K562 (cell line): ENCODE measurements around the gene CDADC1. TPM values are rescaled to one million over a fixed set of nuclear protein-coding genes. Genes with fewer than 3 reads are reported as not detected.

Experiments used
- ATAC-seq: fragments of 200-7000 bp; cut with Tn5 transposase; 3 replicates; pipeline ENCODE4 v1.9.1; 2020; ENCODE audit warnings: moderate library complexity
- BruUV-seq: library from RNA; stranded (reverse); fragments of 400-500 nt; replicated peaks from 2 replicates; lab custom pipeline; 2021; lab: Mats Ljungman, UMichigan
- CTCF ChIA-PET: fragments of 300-600 bp; formaldehyde crosslinking; extraction: SDS; loops from one replicate; lab custom pipeline; 2021; ENCODE audit warnings: low intra/inter-chr PET ratio; lab: Yijun Ruan, JAX
- POLR2A ChIA-PET: fragments of 300-600, 350-650 bp; sonication (Branson Sonifier 250); formaldehyde crosslinking; extraction: SDS; loops from one replicate; lab custom pipeline; 2021; ENCODE audit warnings: antibody characterized with exemption, inconsistent platforms; lab: Yijun Ruan, JAX
- DNase-seq, 4 experiments: peaks; one replicate each; pipeline versions ENCODE4 v3.0.0 to v3.0.0-alpha.2; 2011 to 2018; ENCODE audit warnings: low spot score in 3 of 4, mixed read lengths in 3 of 4; ENCODE audit errors: extremely low read depth in 1 of 4
- FAIRE-seq: peaks from 2 replicates; lab custom pipeline; 2011; peaks lifted over from hg19 to GRCh38; lab: Jason Lieb, UNC
- H2AFZ ChIP-seq: 2 replicates; pipeline ENCODE4 v1.6.0; 2011; ENCODE audit warnings: low read depth, low read length, control low read depth, inconsistent platforms
- H3K27ac ChIP-seq: fragments of 200-600 bp; 3 replicates; pipeline ENCODE4 v1.8.0; 2011; ENCODE audit warnings: low read depth, mild to moderate bottlenecking, control low read depth, inconsistent platforms, low read length, moderate library complexity, mixed read lengths; ENCODE audit errors: extremely low read depth
- H3K27me3 ChIP-seq, 2 experiments: fragments of 300-600 bp in 1 of 2; 2 replicates in 1 of 2; 3 replicates in 1 of 2; pipeline versions ENCODE4 v1.6.0 to v1.8.0; 2011; ENCODE audit warnings: inconsistent platforms in 2 of 2, low read length in 2 of 2, mild to moderate bottlenecking in 1 of 2, mixed read lengths in 1 of 2, moderate library complexity in 1 of 2; ENCODE audit not compliant: control insufficient read depth in 2 of 2, insufficient read depth in 2 of 2
- H3K36me3 ChIP-seq: fragments of 300-600 bp; 3 replicates; pipeline ENCODE4 v1.8.0; 2011; ENCODE audit warnings: mild to moderate bottlenecking, low read length, inconsistent platforms; ENCODE audit not compliant: control insufficient read depth, insufficient read depth
- H3K4me1 ChIP-seq, 2 experiments: fragments of 200-600 bp in 1 of 2; replicated peaks in 1 of 2; 2 replicates in 1 of 2; 3 replicates in 1 of 2; pipeline versions ENCODE4 v1.5.1 to v1.8.0; 2011; ENCODE audit warnings: inconsistent platforms in 2 of 2, low read length in 2 of 2, mild to moderate bottlenecking in 1 of 2, mixed read lengths in 1 of 2, moderate library complexity in 1 of 2; ENCODE audit not compliant: control insufficient read depth in 2 of 2, insufficient read depth in 2 of 2
- H3K4me2 ChIP-seq: 2 replicates; pipeline ENCODE4 v1.6.1; 2011; ENCODE audit warnings: low read length, control low read depth, inconsistent platforms, mixed read lengths; ENCODE audit not compliant: insufficient read depth
- H3K4me3 ChIP-seq: fragments of 200-600 bp; sonication (generic), shearing (Covaris generic); 2 replicates; pipeline ENCODE4 v1.5.1; 2016; ENCODE audit warnings: control low read depth, inconsistent platforms
- H3K79me2 ChIP-seq: fragments of 200-600 bp; 3 replicates; pipeline ENCODE4 v1.8.0; 2011; ENCODE audit warnings: low read length, inconsistent platforms; ENCODE audit not compliant: control insufficient read depth, insufficient read depth
- H3K9ac ChIP-seq, 2 experiments: 2 replicates each; pipeline versions ENCODE4 v1.6.0 to v1.6.1; 2011; ENCODE audit warnings: low read depth in 2 of 2, low read length in 2 of 2, control low read depth in 1 of 2, inconsistent platforms in 1 of 2, mild to moderate bottlenecking in 1 of 2, mixed read lengths in 1 of 2; ENCODE audit not compliant: insufficient read depth in 1 of 2
- H3K9me1 ChIP-seq: one replicate; pipeline ENCODE4 v1.6.0; 2011; ENCODE audit warnings: inconsistent platforms, mild to moderate bottlenecking, low read length, moderate library complexity; ENCODE audit not compliant: control insufficient read depth, insufficient read depth
- H3K9me3 ChIP-seq: replicated peaks from 2 replicates; pipeline ENCODE4 v1.5.1; 2011; ENCODE audit warnings: low read depth, low read length, inconsistent platforms; ENCODE audit not compliant: control insufficient read depth, insufficient read depth
- H4K20me1 ChIP-seq: replicated peaks from 2 replicates; pipeline ENCODE4 v1.6.1; 2011; ENCODE audit warnings: low read length, inconsistent platforms, mixed read lengths; ENCODE audit not compliant: control insufficient read depth, insufficient read depth
- ARID2 ChIP-seq: fragments of 450-650 bp; IDR thresholded peaks from 2 replicates; pipeline ENCODE4 v1.6.1; 2017; ENCODE audit warnings: antibody characterized with exemption, mild to moderate bottlenecking
- BRD4 ChIP-seq: fragments of 200-600 bp; sonication (generic); IDR thresholded peaks from 2 replicates; pipeline ENCODE4 v1.6.1; 2017; ENCODE audit warnings: inconsistent platforms
- BRF2 ChIP-seq: IDR thresholded peaks from 3 replicates; pipeline ENCODE4 v1.6.1; 2011; ENCODE audit warnings: borderline replicate concordance, mild to moderate bottlenecking; ENCODE audit not compliant: insufficient read length, insufficient read depth
- CBX2 ChIP-seq: fragments of 200-600 bp; sonication (generic); IDR thresholded peaks from one replicate; pipeline ENCODE4 v1.6.1; 2012; ENCODE audit warnings: mild to moderate bottlenecking, low read length, inconsistent platforms; ENCODE audit not compliant: insufficient read depth, poor library complexity, severe bottlenecking
- E4F1 ChIP-seq: fragments of 250-450 bp; sonication (Bioruptor Pico); IDR thresholded peaks from 2 replicates; pipeline ENCODE4 v1.5.0; 2021; ENCODE audit warnings: mild to moderate bottlenecking, borderline replicate concordance
- EP400 ChIP-seq: fragments of 450-650 bp; IDR thresholded peaks from 2 replicates; pipeline ENCODE4 v1.6.1; 2017; ENCODE audit warnings: antibody characterized with exemption, mild to moderate bottlenecking, moderate library complexity
- ETV5 ChIP-seq: sonication (generic); formaldehyde crosslinking; IDR thresholded peaks from 2 replicates; pipeline ENCODE4 v1.4.0; 2020; ENCODE audit warnings: low read depth, mild to moderate bottlenecking, missing genetic modification reagents
- FOS ChIP-seq: IDR thresholded peaks from 3 replicates; pipeline ENCODE4 v1.6.1; 2011; ENCODE audit not compliant: insufficient read length; ENCODE audit errors: extremely low read depth
- GABPB1 ChIP-seq: sonication (generic); formaldehyde crosslinking; IDR thresholded peaks from 2 replicates; pipeline ENCODE4 v1.8.0; 2022; ENCODE audit warnings: mild to moderate bottlenecking, missing genetic modification reagents
- KAT2B ChIP-seq: IDR thresholded peaks from one replicate; pipeline ENCODE4 v1.6.1; 2012; ENCODE audit warnings: low read depth, mild to moderate bottlenecking, control low read depth, inconsistent platforms, low read length, moderate library complexity
- KLF16 ChIP-seq: IDR thresholded peaks from 2 replicates; pipeline ENCODE4 v1.6.1; 2016; ENCODE audit warnings: antibody characterized with exemption
- MYBL2 ChIP-seq, 2 experiments: fragments of 450-650 bp in 1 of 2; sonication (generic) in 1 of 2; formaldehyde crosslinking in 1 of 2; IDR thresholded peaks; 2 replicates each; pipeline versions ENCODE4 v1.6.1 to v1.8.1; 2017 to 2022; ENCODE audit warnings: borderline replicate concordance in 1 of 2, inconsistent platforms in 1 of 2, low read depth in 1 of 2, mild to moderate bottlenecking in 1 of 2, missing genetic modification reagents in 1 of 2, moderate library complexity in 1 of 2
- SMARCE1 ChIP-seq: fragments of 450-650 bp; IDR thresholded peaks from 2 replicates; pipeline ENCODE4 v1.7.1; 2016; ENCODE audit warnings: mild to moderate bottlenecking
- TAF7 ChIP-seq: fragments of 450-650 bp; IDR thresholded peaks from 2 replicates; pipeline ENCODE4 v1.6.1; 2016; ENCODE audit warnings: missing genetic modification characterization, missing compliant biosample characterization
- ZFP1 ChIP-seq: fragments of 450-650 bp; formaldehyde crosslinking; IDR thresholded peaks from 2 replicates; pipeline ENCODE4 v1.4.0; 2020; ENCODE audit warnings: mild to moderate bottlenecking, mixed read lengths
- ZNF280B ChIP-seq: fragments of 250-450 bp; sonication (Bioruptor Pico); IDR thresholded peaks from 2 replicates; pipeline ENCODE4 v1.5.1; 2021; ENCODE audit warnings: mild to moderate bottlenecking
- WGBS: fragments of 100-300 bp; shearing (Covaris generic); methylation state at CpG from one replicate; pipeline ENCODE4 v1.1.6; 2016; ENCODE audit warnings: low coverage, mixed read lengths; ENCODE audit not compliant: insufficient coverage; ENCODE audit errors: missing lambda C conversion rate; 5-methylcytosine and 5-hydroxymethylcytosine counted together
- in situ Hi-C: fragments of 300-500 bp; cut with MboI; formaldehyde crosslinking; loops from 4 replicates; pipeline ENCODE4 v1.15.0; 2018; ENCODE audit warnings: inconsistent platforms, mixed read lengths
- intact Hi-C: fragments of 100-400 bp; cut with micrococcal nuclease; formaldehyde crosslinking; loops from 2 replicates; pipeline ENCODE4 v1.14.2; 2022
- polyA plus RNA-seq, 8 experiments: library from polyadenylated mRNA; depleted of rRNA in 4 of 8; stranded (reverse) in 5 of 8; unstranded in 3 of 8; fragments of >200 nt; fragmentation: Nextera tagmentation in 2 of 8; fragmentation: Illumina TruSeq in 1 of 8; extraction: Ambion mirVana in 2 of 8; extraction: Trizol in 1 of 8; gene quantifications; 2 replicates each; pipeline versions ENCODE4 v1.2.1 to v1.2.3, GENCODE V29; 2011 to 2014; ENCODE audit warnings: inconsistent platforms in 1 of 8, missing spikeins in 1 of 8
- total RNA-seq, 7 experiments: library from RNA; depleted of rRNA in 6 of 7; stranded (reverse); fragments of >200 nt in 6 of 7; fragmentation: Illumina TruSeq in 2 of 7; extraction: Trizol in 2 of 7; gene quantifications; 2 replicates each; pipeline versions ENCODE4 v1.2.1 to v1.2.3, GENCODE V29; 2011 to 2021; ENCODE audit warnings: low replicate concordance in 1 of 7
- TF ChIP-seq, protein P1 (sequence below): fragments of 250-450 bp; sonication (Bioruptor Pico); IDR thresholded peaks from 2 replicates; pipeline ENCODE4 v1.8.0; 2021; ENCODE audit warnings: mild to moderate bottlenecking, moderate library complexity

CDADC1 gene
- total and polyA plus RNA-seq, 9 of the 15 experiments (the other 6 are each of a cell fraction or from before 2014, with no cell fraction given), result 4.1 to 11.8 (median 6.3) TPM

- no TSS peak for BruUV-seq
- Histone ChIP-seq H3K9ac (no peak overlapping the region), H3K36me3 (no peaks in the 10 kb centered on the region), H3K79me2 (no peaks in the 10 kb centered on the region), H3K4me3 (no peak overlapping the region), H3K27ac (no peak overlapping the region), H3K4me2 (no peak overlapping the region), H3K9me1 (no peaks in the 10 kb centered on the region), H3K27me3 (no peaks in the 10 kb centered on the region), H3K9me3 (no peaks in the 10 kb centered on the region), H4K20me1 (no peaks in the 10 kb centered on the region), H2AFZ (no peak overlapping the region), H3K4me1 (peaks cover 0 to 6% of the 10 kb centered on the region in 2 experiments; a peak in 3 of 5 replicates)
- intact Hi-C loops, result no loop called here
- in situ Hi-C loops, result loop anchor here (5.0 to 10.0 kb wide), 2 partner anchors 127 to 305 kb away; no protein-coding TSS in a partner anchor
- WGBS, result 65% methylated on average over 6 of the region's 6 CpGs
- ChIA-PET CTCF (no interaction called here), POLR2A (interaction anchor here (0.7 kb wide), 1 partner anchor 57 kb away, joined by 3 read pairs; no protein-coding TSS in a partner anchor)
- no peak for FAIRE-seq
- DNase-seq, result no peak
- no peak for ATAC-seq
- TF ChIP-seq GABPB1 (no peak), KAT2B (no peak), TAF7 (tag) (no peak), BRD4 (no peak), EP400 (no peak), CBX2 (no peak), ETV5 (CRISPR knock-in tag) (no peak), MYBL2 (IDR thresholded peaks at IDR 0.05; ENCODE audit: low read depth) (no peak), MYBL2 (CRISPR knock-in tag; IDR thresholded peaks at IDR 0.05; ENCODE audit: borderline replicate concordance) (no peak), BRF2 (no peak), E4F1 (no peak), FOS (no peak), ZNF280B (CRISPR knock-in tag) (no peak), KLF16 (no peak), ZFP1 (CRISPR knock-in tag) (no peak), SMARCE1 (no peak), ARID2 (no peak)
- TF ChIP-seq, protein P1, sequence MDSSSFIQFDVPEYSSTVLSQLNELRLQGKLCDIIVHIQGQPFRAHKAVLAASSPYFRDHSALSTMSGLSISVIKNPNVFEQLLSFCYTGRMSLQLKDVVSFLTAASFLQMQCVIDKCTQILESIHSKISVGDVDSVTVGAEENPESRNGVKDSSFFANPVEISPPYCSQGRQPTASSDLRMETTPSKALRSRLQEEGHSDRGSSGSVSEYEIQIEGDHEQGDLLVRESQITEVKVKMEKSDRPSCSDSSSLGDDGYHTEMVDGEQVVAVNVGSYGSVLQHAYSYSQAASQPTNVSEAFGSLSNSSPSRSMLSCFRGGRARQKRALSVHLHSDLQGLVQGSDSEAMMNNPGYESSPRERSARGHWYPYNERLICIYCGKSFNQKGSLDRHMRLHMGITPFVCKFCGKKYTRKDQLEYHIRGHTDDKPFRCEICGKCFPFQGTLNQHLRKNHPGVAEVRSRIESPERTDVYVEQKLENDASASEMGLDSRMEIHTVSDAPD (CRISPR knock-in tag), result no peak
These were observed 59.6 kb downstream of the CDADC1 start for GRCh38 chr13:49307365-49307764.
